Activated CD8-positive, alpha-beta memory T cell treated with anti-CD3 and anti-CD28 coated beads for 36 hours (primary cell): ENCODE data around the gene OR10H3. TPM values are rescaled to one million over a fixed set of nuclear protein-coding genes. Genes with fewer than 3 reads are reported as not detected.
"Not testable (repeated sequence)": the region's sequence is repeated elsewhere in the genome, so short reads cannot be mapped to it uniquely, and the experiment has no call there.

Experiments
- CTCF ChIA-PET: fragments of 350-600 bp; sonication (Branson Sonifier 250); formaldehyde crosslinking; loops from one replicate; lab custom pipeline; 2021; ENCODE audit warnings: antibody characterized with exemption; lab: Charles Lee
- POLR2A ChIA-PET: fragments of 350-600 bp; sonication (Branson Sonifier 250); formaldehyde crosslinking; loops from one replicate; lab custom pipeline; 2021; ENCODE audit warnings: antibody characterized with exemption; lab: Charles Lee
- total RNA-seq, 2 experiments: library from RNA; stranded (reverse); gene quantifications; one replicate each; pipeline ENCODE4 v1.2.3, GENCODE V29; 2021

The OR10H3 gene, protein sequence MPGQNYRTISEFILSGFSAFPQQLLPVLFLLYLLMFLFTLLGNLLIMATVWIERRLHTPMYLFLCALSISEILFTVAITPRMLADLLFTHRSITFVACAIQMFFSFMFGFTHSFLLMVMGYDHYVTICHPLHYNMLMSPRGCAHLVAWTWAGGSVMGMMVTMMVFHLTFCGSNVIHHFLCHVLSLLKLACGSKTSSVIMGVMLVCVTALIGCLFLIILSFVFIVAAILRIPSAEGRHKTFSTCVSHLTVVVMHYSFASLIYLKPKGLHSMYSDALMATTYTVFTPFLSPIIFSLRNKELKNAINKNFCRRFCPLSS
- not detected for total RNA-seq

DNA sequence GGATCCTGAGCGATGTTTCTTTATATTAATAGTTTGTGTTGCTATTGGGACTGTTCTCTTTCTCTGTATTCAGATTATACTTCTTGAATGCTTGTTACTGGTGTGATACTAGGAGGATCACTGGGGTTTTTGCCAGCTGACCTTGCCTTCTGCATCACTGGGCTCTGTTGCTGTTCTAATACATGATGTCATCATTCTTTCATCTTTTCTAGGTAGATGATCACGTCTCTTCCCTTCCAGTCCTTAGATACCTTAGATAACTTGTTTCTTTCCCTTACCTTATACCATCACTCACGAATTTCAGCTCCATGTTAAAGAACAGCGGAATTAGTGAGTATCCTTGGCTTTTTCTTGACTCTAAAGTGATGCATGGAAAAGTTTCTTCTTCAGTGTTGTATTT lies at the start of gene OR10H3:
OR10H3 (plus strand) TSS at position 264 of the 400 bp plus-strand sequence. CDS start 3,408 bp downstream, outside the sequence.
- POLR2A ChIA-PET, result no interaction called here
- CTCF ChIA-PET, result no interaction called here

DNA sequence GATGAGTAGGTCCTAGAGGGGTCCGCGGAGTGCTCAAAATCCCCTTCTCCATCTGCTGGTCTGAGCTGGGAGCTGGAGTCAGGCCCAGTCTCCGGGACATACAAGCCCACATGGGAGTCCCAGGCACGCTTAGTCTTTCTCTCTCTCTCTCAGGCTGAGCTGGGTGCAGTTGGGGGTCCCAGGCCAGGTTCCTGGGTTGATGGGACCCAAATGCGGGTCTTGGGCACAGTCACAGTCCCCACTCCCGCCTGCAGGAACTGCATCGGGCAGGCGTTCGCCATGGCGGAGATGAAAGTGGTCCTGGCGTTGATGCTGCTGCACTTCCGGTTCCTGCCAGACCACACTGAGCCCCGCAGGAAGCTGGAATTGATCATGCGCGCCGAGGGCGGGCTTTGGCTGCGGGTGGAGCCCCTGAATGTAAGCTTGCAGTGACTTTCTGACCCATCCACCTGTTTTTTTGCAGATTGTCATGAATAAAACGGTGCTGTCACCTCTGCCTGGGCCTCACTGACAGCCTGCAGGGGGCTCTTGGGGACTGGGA lies 41.1 kb upstream of the OR10H3 start:
- POLR2A ChIA-PET, result no interaction called here
- CTCF ChIA-PET, result no interaction called here

DNA sequence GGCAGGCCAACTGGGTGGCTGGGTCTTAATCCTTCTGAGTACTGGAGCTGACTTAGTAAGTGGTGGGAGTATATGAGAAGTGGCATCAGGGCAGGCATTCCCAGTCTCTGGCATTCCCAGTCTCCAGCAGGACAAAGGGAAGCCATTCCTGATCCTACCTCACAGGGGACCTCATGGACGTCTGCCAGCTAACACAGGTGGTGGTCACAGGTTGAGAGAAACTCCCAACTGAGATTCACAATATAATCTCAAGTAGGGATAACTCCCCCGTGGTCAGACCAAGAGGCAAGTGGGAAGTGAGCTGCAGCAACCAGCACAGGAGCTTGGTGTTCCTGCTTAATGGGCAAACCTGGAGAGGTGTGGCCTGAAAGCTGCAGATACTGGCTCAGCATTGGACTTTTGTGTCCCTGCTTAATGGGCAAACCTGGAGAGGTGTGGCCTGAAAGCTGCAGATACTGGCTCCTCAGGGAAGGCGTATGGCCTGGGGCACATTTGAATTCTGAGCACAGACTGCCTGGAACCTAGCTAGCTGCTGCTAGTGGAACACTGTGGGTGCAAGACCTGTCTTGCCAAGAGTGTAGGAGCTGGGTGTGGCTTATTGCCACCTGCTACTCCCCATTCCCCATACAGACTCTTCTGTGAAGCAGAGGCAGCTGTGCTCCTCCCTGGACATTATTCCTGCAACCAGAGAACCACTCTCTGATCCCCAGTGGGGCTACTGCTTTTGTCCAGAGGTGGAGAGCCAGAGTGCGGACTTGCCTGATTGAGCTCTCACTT lies 35.8 kb upstream of the OR10H3 start:
- ChIA-PET POLR2A (no interaction called here), CTCF (interaction anchor here (0.6 kb wide), 1 partner anchor 14 kb away, joined by 3 read pairs; no protein-coding TSS in a partner anchor)

DNA sequence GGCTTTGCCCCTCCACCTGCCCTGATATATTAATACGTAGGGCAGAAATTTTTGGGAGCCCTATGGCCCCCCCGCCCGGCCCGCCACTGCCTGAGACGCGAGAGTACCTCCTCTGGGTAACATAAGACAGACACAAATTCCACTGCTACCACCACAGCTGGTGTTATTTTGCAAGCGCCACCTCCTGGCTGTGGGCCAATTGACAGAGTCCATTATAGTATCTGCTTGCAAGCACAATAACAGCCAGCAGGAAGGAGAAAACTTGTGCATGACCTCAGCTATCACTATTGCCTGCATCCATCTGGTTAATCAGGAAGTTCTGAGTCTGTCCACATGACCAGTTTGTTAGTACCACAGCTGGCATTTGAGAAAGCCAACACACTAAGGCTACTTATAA lies 35.3 kb upstream of the OR10H3 start:
- ChIA-PET CTCF (interaction anchor here (0.6 kb wide), 1 partner anchor 15 kb away, joined by 3 read pairs; no protein-coding TSS in a partner anchor), POLR2A (no interaction called here)

DNA sequence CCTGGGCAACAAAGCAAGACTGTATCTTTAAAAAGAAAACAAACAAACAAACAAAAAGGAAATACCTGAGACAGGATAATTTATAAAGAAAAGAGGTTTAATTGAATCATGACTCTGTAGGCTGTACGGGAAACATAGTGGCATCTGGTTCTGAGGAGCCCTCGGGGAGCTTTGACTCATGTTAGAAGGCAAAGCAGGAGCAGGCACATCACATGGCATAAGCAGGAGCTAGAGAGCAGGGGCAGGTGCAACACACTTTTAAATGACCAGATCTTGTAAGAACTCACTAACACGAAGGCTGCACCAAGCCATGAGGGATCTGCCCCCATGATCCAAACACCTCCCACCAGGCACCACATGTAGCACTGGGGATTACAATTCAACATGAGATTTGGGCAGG lies 23.1 kb upstream of the OR10H3 start:
- CTCF ChIA-PET, result no interaction called here
- POLR2A ChIA-PET, result no interaction called here

DNA sequence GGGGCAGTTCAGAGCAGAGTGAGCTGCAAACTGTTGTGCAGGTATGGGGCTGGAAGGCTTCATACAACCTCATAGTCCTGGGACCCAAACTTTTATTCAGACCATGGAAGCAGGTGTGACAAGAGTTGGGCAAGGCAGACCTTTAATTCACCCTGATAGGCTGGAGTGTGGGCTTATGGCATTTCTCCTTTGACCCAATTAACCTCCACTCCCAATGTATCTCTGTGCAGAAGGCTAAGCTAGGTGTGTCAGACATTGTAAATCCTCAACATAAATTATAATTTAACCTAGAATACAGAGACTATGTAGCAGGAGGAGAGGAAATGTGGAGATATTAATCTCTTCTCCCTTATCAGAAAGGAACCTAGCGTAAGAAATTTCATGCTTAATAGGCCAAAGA lies 22.1 kb upstream of the OR10H3 start:
- POLR2A ChIA-PET, result no interaction called here
- CTCF ChIA-PET, result no interaction called here

DNA sequence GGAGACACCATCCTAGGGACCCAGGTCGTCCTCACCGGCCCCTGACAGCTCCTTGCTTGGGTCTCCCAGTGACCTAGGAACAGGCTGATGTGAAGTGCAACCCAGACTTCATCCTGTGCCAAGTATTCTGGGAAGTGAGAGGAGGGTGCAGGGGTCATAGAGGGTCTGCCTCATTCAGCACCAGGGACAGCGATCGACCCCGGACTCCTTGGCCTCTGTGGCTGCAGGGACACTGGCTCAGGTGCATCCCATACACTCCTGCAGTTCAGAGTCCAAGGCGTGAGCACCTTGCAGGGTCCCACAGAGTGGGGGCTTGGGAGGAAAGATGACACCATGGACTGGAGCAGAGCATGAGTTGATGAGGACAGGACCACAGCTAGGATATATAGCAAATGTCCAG lies 20.0 kb upstream of the OR10H3 start:
- POLR2A ChIA-PET, result no interaction called here
- CTCF ChIA-PET, result no interaction called here

DNA sequence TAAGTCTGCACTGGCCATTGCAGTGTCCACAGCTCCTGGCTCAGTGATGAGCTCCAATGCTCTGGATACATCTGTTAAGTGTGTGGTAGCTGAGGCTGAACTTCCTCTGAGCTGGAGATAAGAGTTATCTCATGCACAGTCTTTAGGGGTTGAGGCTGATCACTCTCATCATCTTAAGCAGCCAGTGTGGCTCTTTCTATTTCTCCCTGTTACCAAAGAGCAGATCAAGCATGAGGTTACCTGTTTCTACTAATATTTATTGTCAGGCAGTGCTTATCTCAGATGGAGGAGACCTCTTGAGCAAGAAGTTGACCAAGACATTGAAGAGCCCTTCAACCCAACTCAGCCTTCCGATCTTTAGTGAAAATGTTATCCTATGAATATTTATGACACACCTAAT lies 16.5 kb upstream of the OR10H3 start:
- CTCF ChIA-PET, result no interaction called here
- POLR2A ChIA-PET, result no interaction called here

DNA sequence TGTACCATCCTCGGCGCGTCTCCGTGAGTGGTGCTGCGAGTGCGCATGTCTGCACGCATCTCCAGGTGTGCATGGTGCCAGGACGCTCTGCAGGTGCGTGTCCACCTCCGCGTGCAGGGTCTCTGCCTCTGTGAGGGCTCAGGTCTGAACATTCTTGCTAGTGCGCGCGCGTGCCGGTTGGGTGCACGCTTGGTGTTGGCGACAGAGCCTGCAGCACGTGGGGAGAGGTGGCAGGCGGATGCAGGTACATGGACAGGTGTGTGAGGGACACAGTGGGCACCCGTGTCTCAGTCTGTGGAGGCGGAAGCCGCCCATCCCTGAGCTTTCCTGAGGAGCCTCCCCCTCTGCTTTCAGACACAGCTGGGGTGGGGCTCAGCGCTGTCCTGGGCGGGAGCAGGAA lies 14.8 kb upstream of the OR10H3 start:
- CTCF ChIA-PET, result no interaction called here
- POLR2A ChIA-PET, result no interaction called here

DNA sequence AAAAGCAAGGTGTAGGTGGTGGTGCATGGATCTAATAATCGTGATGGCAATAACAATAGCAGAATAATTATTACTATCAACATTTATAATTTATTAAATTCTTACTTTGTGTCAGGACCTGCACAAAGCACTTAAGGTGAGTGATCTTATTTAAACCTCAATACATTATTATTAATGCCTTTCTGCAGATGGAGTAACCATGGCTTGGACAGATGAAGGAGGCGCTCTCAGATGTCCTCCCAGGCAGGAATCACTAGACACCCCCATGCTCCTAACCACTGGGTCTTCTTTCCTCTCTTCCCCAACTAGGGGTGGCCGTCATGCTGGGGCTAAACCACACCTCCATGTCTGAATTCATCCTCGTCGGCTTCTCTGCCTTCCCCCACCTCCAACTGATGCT lies 10.1 kb upstream of the OR10H3 start, which contains the start of gene OR10H2:
OR10H2 (plus strand) TSS at position 301 of the 400 bp plus-strand sequence; CDS start at position 321, 20 bp downstream.
- CTCF ChIA-PET, result no interaction called here

DNA sequence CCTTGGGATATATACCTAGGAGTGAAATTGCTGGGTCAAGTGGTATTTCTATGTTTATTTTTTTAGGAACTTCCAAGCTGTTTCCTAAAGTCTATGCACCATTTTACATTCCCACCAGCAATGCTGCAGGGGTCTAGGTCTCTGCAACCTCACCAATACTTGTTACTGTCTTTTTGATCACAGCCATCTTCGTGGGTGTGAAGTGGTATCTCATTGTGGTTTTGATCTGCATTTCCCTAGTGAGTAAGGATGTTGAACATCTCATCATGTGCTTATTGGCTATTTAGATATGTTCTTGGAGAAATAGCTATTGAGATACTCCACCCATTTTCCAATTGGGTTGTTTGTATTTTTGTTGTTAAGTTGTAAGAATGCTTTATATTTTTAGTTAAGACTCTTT lies 7.2 kb upstream of the OR10H3 start:
- ChIA-PET POLR2A (no interaction called here), CTCF (no interaction called here)

More for the DNA sequence above, 10.1 kb upstream of the OR10H3 start, which contains the start of gene OR10H2:
- POLR2A ChIA-PET, result no interaction called here

DNA sequence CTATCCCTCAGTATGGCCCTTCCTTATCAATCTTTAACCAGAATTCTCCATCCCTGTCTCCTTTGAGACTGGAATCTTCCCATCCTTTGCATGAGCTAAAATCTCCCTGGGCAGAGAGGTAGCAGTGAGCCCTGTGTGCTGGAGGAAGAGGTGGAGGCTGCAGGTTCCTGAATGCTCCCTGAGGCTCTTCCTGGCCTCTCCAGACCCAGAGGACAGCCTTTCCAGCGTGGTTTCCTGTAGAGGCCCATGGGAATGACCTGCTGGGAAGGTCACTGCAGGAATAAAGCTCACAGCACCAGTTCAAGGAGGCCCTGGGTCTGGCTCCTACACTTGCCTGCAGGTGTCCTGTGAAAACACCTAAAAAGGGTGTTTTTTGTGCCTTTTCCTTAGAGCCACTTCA lies 5.4 kb upstream of the OR10H3 start:
- ChIA-PET CTCF (no interaction called here), POLR2A (no interaction called here)

DNA sequence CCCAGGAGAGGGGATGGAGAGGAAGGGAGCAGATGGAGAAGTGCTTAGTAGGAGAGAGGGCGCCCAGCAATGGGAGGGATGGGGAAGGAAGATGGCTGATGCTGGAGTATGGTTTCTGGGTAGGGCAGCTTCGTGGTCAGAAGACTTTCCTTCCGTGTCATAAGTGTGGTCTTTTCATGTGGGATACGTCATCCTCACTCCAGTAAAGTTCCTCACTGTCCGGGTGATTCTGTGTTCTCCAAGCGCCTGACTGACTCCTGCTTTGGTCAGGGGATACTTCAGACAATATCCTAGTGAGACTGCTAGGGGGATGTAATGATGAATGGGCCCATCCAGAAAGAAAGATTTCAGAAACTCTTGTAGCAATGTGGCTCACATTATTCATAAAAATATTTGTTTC lies 3.9 kb upstream of the OR10H3 start:
- ChIA-PET POLR2A (no interaction called here), CTCF (no interaction called here)

DNA sequence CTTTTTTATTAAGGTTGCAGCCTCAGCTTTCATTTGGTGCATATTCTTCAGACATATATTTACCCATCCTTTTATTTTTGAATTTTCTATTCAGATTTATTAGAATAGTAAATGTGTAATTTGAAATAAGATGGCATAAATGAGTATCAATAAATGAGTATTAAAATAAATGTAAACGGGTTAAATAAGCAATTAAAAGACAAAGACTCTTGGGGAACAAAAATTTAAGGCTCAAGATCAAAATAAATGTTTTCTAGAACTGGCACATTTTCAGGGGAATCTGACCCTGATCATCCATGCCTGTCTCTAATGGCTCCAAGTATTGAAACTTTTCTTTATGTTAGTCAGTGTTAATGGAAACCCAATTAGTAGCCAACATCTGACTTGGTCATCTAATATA lies 3.0 kb downstream of the OR10H3 start:
- POLR2A ChIA-PET, result no interaction called here
- CTCF ChIA-PET, result interaction anchor here (1.2 kb wide), 1 partner anchor 441 kb away, joined by 3 read pairs; no protein-coding TSS in a partner anchor

DNA sequence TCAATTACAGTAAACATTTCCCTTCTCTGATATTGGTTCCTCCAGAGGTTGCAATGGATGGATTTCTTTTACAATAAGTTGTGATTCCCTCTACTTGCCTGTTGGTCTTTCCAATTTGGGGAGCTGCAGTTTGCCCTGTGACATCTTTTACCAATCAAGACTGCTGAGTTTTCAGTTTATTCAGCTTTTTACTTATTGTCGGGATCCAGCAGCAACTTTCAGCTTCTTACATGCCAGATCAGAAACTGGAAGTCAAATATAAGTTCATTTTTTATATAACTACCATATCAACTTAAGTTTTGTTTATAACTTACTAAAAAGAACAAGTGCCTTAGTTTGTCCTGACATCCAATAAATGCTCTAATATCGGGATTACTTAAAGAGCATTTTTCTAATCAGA lies 10.5 kb downstream of the OR10H3 start:
- POLR2A ChIA-PET, result no interaction called here
- CTCF ChIA-PET, result no interaction called here

DNA sequence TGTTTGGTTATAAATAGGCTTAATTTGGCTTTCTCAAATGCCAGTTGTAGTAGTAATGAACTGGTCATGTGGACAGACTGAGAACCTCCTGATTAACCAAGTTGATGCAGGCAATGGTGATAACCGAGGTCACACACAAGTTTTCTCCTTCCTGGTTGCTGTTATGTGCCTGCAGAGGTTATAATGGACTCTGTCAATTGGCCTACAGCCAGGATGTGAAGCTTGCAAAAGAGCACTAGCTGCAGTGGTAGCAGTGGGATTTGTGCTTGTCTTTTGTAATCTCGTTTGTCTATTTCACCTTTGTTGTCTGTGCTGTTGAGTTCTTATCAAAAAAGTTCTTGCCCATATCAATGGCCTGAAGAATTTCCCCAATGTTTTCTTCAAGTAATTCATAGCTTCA lies 20.6 kb downstream of the OR10H3 start:
- ChIA-PET CTCF (no interaction called here), POLR2A (no interaction called here)

DNA sequence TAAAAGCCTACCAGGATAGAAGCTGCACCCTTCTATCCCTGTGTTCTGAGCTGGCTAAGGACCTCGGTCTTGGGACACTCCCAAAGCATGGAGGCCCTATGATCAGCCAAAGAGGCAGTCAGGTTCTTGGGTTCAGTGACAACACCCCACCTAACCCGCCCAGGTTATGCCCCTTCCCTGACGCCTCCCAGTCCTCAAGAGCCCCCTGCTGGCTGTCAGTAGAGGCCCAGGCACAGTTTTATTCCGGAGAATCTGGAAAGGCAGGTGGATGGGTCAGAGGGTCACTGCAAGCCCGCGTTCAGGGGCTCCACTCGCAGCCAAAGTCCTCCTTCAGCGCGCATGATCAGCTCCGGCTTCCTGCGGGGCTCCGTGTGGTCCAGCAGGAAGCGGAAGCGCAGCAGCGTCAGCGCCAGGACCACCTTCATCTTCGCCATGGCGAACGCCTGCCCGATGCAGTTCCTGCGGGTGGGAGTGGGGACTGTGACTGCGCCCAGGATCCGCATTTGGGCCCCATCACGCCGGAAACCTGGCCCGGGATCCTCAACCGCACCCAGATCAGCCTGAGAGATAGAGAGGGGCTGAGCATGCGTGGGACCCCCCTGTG lies 22.3 kb downstream of the OR10H3 start:
- CTCF ChIA-PET, result no interaction called here

DNA sequence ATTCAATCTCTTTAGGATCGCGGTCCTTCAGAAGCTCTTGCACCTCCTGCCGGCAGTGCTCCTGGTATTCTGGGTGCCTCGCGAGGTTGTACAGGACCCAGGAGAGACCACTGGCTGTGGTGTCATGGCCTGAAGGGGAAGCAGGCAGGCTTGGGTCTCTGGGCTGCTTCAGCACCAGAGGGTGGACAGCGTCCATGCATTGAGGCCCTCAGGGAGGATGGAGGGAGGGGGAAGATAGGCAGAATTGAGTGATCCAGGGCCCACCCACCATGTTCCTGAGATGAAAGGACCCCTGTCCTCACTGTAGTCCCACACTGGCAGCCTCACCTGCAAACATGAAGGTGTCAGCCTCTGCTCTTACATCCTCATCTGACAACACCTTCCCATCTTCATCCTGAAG lies 31.8 kb downstream of the OR10H3 start:
- ChIA-PET POLR2A (no interaction called here), CTCF (no interaction called here)

More for the DNA sequence above, 22.3 kb downstream of the OR10H3 start:
- POLR2A ChIA-PET, result no interaction called here

DNA sequence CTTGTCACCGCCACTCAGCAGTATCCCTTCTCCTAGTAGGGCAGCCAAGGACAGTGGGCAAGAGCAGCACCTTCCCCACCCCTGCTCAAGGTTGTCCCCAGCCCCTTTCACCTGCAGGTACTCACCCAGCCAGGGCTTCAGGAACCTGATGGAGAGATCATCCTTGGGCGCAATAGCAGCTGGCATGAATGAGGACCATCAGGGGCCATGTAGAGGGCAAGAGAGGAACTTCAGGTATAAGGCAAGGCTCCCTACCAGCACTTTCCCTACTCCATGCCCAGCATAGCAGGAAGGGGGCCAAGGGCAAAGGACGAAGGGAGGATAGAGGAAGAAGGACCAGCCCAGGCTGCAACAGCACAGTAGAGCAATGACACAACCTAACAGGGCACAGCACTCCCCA lies 36.4 kb downstream of the OR10H3 start:
- POLR2A ChIA-PET, CTCF ChIA-PET: not testable (repeated sequence)

DNA sequence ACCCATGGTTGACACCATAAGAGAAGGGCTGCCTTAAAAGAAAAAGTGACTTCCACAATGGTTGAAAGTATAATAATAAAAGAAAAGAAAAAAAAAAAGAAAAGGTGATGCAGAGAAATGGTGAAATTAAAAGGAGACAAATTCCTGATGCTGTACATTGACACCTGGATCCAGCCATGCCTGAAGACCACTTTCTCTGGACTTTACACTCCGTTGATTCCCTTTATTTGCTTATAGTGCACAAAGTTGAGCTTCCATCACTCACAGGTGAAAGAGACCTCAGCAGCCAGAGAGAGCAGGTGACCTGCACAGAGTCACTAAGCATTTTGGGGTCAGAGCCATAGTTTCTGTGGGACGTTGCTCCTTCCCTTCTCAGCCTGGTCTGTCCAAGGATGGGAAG lies 37.5 kb downstream of the OR10H3 start:
- ChIA-PET CTCF (no interaction called here), POLR2A (no interaction called here)
